ENCODE measurements around the gene APOL6.

Gene APOL6, protein sequence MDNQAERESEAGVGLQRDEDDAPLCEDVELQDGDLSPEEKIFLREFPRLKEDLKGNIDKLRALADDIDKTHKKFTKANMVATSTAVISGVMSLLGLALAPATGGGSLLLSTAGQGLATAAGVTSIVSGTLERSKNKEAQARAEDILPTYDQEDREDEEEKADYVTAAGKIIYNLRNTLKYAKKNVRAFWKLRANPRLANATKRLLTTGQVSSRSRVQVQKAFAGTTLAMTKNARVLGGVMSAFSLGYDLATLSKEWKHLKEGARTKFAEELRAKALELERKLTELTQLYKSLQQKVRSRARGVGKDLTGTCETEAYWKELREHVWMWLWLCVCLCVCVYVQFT

DNA sequence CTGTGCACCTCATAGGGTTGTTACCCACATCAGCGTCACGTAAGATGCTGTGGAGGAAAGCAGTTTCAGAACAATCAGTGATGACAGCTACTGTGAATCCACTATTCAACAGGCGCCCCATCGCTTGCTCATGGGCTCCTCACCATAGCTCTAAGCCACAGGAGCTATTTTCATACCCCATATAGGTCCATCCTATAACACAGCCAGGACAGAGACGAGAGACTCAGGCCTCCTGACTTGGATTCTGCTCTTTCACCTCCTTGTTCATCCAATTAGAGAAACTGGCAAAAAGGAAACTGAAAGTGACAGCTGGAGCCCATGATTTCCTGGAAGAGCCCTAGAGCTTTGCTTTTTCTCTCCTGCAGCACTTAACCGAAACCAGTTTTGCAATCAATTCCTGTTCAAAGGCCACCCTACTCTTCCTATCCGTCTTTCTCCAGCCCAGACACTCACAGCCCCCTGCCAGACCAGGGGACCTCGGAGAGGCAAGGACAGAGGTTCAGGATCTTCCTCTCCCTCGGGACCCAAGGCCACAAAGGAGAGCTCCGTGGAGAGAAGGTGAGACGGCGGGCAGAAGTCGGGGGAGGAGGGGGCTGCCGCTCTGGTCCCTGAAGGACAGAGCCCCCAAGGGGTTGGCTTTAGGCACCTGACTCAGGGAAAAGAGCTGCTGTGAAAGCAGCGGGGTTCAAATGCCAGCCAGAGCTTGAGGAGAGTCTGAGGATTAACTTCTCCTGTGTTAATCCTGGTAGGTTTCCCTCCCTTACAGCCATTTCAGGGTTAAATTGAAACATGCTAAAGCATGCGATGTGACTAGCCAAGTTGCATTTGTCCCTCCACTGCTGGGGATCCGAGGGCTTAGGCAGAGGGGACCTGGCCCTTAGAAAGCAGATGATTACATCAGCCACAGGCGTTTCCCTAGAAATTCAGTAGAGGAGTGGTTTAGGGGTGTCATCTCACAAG, at the start of gene APOL6:
Gene APOL6, plus strand, starts transcription at position 381 of the 960 bp plus-strand sequence. CDS start 7,980 bp downstream, outside the sequence.
- no peak for DNase-seq

DNA sequence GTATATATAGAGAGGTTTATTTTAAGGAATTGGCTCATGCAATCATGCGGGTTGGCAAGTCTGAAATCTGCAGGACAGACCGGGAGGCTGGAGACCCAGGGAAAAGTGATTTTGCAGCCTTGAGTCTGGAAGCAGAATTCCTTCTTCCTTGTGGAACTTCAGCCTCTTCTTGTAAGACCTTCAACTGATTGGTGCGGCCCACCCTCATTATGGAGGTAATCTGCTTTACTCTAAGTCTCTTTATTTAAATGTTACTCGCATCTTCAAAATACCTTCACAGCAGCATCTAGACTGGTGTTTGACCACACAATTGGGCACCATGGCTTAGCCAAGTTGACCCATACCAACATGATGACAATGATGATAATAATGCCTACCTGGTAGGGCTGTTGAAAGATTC, 48.9 kb upstream of the APOL6 start:
- DNase-seq = no peak

DNA sequence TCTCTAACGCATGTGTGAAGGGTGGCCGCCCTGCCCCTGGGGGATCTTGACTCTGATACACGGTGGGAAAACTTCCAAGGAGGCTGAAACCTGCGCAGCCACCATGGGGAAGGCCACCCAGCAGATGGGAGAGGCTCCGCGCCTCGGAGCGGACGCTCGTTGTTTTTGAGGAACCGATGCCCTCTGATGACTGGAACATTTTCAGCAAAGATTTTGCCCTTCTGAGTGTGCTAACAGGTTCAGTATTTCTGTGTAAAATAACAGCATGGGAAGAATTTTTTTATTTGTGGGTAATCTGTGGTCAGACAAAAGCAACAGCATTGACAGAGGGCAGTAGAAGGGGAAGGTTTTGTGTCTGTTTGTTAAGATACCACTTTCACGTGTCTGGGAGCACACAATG, 47.8 kb upstream of the APOL6 start:
- no peak for DNase-seq

DNA sequence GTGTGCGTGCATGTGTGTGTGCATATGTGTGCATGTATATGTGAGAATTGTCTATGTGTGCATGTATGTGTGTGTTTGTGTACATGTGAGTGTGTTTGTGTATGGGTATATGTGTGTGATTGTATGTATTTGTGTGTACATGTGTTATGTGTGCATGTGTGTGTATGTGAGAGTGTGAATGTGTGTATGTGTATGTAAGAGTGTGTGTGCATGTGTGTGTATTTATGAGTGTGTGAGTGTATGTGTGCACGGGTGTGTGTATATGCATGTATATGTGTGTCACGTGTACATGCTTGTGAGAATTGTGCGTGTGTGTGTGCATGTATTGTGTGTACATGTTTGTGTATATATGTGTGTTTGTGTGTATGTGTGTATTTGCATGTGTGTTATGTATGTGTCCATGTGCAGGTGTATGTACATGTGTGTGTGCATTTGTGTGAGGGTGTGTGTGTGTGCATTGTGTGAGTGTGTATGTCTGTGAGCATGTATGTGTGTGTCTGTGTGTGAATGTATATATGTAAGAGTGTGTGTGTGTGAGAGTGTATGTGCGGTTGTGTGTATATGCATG, 47.1 kb upstream of the APOL6 start:
- no peak for DNase-seq

DNA sequence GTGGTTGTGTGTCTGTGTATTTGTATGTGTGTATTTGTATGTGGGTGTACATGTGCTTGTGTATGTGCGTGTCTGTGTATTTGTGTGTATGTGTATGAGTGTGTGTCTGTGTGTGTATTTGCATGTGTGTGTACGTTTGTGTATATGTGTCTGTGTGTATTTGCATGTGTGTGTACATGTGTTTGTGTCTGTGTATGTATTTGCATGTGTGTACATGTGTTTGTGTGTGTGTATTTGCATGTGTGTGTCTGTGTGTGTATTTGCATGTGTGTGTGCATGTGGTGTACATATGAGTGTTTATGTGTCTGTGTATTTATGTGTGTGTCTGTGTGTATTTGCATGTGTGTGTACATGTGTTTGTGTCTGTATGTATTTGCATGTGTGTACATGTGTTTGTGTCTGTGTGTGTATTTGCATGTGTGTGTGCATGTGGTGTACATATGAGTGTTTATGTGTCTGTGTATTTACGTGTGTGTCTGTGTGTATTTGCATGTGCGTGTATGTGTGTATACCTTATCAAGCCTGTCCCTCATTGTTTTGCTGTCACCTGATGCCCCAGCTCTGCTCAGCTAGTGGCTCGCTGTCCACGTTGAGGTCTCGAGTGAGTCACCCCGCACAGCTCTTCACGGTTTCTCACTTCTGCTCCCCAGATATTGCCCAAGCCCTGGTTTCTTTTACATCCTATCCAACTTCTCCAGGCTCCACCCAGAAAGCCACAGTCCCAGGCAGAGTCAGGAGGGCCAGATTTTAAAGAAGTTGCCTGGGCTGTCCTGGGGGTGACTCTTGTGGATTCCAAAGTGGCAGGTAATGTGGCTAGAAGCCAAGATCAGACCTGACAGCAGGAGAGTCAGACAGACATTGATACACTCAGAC, 46.3 kb upstream of the APOL6 start:
- DNase-seq = peak; percentile 46

DNA sequence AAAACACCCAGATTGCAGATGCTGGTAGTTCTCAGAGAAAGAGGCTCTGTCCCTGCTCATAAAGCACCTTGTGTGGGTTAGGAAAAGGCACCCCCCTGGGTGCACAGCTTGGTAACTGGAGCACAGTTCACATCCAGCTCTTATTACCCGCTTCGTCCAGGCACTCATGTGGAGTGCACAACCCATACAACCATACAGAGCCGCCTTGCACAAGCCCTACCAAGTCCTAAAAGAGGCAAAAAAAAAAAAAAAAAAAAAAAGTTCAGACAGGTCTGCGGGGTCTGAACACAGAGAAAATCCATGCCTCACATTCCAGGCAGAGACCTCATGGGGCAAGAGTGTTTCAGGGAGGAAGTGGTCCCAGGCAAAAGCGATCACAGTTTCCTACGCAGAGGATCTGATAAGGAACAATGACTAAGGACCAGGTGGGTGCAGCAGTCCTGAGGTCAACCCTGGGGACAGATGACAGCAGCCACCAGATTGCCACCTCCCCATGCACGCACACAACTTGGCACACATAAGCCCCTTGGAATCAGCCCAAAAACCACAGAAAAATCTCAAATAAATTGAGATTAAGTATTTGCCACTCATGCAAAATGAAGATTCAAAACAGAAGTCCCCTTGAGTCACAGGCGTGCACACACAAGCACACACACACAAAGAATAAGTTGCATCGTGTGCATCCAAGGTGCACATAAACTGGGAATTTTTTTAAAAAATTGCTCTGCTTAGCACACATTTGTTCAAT, 43.5 kb upstream of the APOL6 start:
- no peak for DNase-seq

DNA sequence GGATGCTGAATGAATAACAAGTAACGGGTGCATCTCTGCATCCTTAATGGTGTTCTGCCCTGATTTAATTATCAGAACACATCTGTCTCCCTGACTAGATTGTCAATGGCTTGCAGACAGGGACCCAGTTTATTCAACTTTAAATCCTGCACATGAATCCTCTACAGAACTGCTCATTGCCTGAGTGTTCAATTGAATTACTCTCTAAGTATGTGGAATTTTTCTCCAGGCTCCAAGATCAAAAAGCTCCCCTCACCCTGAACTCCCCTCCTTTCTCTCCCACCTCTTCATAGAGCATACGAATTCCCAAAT, 42.9 kb upstream of the APOL6 start:
- DNase-seq = no peak

DNA sequence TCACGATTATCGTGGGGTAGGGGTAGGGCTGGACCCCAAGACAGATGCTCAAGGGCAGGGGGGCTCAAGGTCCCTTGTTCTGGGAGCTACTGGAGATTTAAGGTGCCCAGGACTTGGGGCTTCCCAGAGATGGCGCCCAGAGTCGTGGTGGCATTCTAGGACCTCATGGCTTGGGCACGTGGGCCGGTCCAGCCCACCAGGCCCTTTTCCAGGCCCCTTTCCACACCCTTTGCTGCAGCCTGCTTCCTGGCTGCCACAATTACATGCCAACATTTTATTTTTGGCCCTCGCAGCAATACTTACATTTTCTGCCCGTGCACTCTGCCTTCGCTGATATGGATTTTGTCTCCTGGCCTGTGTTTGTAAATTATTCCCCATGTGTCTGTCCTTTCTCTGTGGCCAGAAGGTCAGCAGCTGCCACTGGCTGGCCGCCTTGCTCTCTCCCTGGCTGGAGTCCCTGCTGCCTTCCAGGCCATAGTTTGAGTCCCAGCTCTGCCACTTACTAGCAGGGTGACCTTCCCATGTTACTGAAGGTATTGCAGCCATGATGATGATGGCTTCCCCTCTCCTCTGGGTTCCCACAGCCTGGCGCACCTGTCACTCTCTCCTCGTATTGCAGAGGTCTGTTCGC, 42.3 kb upstream of the APOL6 start:
- no peak for DNase-seq

DNA sequence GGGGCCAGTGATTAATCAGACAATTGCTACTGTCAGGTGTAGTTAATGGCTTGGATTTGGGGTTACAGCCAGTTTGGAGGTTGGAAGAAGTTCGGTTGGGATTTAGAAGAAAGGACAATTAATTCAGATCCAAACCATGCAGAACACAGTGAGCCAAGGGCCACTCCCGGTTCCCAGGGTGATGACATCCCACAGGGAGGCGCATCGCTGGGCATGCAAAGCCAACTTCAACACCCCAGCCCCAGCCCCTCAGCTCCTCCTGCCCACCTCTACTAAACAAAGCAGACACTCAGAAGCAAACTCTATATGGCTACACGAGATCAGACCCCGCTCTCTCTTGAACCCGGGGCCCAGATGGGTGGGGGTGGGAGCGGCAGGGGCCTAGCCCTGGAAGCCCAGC, 41.3 kb upstream of the APOL6 start:
- DNase-seq = no peak

DNA sequence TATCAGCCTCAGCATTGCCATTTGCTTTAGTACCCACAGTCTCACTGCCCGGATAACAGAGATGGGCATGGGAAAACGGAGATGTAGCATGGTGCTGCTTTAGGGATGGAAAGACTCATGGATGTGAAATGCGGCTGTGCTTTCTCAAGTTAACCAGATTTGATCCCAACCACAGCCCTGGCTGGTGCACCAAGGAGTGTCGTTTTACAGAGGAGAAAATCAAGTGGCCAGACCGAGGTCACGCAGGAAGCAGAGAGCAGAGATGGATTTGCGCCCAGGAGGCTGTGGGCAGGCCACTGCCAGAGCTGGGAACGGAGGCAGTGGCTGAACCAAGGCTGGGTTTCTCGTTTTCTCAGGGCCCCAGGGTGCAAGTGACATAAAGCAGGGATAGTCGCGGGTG, 40.2 kb upstream of the APOL6 start:
- no peak for DNase-seq

DNA sequence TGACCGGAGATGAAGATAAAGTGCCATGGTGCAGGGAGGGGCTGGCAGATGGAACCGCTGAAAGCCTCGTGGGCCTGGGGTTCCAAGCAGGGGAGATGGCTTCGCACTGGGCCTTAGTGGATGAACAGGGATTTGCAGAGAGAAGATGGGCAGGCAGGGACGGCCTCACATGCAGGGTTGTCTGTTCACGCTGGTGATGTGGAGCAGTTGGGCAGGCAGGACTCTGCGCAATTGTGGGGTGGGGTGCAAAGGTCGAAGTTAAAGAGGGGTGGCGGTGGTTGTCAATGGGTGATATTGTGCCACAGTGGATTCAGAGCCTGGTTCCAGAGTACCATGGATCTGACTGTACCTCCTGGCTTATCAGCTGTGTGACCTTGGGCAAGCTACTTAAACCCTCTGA, 39.0 kb upstream of the APOL6 start:
- DNase-seq = no peak

DNA sequence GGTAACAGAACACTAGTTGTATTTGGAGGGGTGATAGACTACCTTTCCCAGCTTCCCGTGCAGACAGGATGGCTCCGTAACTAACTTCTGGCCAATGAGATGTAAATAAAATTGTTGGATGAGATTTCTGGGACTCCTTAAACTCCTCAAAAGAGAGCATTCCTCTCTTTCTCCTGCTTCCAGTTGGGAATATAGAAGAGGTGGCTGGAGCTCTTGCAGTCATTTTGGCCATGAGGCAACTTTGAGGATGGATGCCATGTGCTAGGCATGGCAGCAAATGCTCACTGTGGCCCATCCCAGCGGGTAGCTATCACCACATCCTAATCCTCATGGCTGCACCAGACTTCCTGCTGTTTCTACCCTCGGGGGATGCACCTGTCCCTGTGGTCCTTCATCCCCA, 38.5 kb upstream of the APOL6 start:
- DNase-seq = no peak

DNA sequence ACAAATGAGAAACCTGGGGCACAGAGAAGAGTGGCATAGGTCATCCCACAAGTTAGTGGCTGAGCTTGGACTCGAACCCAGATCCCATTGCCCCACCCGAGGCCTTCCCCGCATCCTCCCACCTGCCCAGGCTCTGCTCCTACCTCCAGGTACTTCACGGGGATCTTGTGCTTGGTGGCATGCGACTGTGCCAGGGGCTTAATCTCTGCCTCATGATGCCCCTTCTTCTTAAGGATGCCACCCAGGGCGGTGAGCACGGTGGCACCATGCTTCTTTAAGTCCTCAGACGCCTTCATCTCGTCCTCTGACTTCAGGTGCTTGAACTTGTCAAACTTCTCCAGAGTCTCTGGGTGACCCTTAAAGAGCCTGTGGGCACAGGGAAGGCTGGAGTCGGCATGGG, 37.5 kb upstream of the APOL6 start:
- no peak for DNase-seq

DNA sequence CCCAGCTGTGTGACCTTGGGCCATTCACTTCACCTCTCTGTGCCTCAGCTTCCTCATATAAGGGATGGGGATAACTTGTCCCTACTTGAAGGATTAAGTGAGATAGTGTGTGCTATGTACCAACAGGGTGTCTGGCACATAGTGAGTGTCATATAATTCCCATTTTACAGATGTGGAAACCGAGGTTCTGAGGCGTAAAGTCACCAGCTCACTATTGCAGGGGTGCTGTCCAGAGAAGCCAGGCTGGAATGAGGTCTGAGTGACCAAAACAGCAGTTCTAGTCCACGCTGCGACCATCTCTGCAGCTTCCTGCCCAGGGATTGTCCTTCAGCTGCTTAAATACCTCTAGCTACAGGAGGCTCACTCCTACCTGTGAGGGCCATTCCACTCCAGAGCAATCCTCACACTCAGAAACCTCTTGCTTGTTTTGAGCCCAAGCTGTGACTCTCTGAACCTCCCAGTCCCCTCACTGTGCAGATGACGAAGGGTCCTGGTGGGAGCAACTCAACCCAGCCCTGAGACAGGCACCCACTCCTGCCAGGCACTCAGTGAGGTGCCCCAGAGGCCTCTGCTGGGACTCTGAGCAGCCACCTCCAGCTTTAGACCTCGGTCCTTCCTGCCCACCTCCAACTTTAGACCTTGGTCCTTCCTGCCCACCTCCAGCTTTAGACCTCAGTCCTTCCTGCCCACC, 36.9 kb upstream of the APOL6 start:
- DNase-seq = no peak

DNA sequence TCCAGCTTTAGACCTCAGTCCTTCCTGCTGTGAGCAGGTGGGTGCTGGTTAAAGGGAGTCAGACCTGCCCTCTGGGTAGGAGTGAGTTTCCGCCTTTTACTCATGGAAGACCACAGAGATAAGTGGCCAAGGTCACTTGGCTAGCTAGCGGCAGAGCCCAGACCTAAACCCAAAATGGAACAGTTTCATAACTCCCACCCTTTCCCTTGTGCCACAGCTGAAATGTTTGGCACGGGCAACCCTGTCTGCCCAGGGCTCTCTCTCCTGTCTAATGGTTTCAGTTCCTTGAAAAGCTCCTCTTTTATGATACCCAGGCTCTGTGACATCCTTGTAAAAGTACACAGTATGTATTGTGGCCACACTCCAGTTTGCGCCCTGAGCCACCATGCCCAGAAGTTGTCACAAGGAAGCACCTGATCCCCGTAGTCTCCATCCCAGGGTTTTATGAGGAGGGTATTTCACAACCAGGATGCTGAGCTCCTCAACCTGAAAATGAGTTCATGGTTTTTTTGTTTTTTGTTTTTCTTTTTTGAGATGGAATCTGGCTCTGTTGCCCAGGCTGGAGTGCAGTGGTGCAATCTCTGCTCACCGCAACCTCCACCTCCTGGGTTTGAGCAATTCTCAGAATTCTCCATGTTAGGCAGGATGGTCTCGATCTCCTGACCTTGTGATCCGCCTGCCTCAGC, 36.2 kb upstream of the APOL6 start:
- no peak for DNase-seq

DNA sequence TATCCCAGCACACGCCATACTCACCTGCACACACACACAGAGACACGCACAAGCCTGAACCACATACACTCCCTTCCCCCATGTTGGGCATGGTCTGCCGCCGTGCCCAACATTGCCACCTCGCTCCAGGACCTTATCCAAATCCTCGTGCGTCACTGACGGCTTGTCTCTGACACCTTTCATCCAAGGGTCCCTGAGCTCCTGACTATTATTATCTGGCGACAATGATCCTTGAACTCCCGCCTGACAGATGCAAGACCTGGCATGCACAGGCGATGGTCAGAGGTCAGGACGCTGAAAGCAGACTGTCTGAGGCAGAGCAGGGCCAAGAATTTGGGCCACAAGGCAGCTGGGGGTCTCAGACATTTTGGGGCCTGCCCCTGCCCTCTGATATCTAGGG, 35.3 kb upstream of the APOL6 start:
- DNase-seq = no peak

DNA sequence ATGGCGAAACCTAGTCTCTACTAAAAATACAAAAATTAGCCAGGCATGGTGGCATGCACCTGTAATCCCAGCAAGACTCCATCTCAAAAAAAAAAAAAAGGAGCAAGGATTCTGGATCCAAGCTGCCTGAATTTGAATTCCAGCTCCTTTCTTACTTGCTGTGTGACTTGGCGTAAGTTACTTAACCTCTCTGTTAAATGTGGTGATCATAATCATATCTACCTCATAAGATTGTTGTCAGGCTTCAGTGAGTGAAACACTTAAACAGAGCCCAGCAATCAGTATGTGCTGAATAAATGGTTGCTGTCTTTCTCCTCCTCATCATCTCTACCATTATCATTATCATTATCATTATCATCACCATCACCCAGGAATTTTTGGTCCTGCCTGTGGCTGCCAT, 33.8 kb upstream of the APOL6 start:
- no peak for DNase-seq

DNA sequence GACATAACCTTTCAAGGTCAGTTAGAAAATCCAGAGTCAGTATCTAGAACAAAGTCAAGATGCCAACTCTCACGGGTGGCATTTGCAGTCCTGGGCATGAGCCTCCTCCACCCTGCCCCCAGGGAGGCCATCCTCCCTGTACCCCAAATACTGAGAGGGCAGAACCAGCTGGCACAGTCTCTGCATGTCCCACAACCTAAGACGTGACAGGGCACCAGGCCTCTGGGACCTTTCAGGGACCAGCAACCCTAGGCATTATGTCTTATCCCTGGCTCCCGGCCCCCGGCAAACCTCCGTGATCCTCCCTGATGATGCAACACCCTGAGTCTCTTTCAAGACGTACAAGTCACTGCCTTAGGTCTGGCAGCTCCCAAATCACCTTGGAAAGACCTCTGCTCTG, 33.1 kb upstream of the APOL6 start:
- no peak for DNase-seq

DNA sequence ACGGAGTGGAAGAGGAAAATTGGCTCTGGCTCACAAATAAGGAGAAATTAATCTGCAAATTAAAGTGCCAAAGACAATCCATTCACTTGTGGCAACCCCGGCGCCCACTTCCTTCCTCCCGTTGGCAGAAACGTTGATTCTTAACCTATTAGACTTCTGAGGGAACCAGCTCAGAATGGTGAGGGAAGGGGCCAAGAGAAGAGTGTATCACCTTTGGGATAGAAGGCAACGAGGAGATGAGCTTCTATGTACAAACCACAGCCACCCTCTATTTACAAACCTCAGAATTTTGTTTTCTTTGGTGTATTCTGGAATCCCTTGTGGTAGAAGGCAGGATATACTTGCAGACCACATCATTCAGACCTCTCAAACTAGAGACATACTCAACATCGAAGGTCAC, 32.2 kb upstream of the APOL6 start:
- no peak for DNase-seq

DNA sequence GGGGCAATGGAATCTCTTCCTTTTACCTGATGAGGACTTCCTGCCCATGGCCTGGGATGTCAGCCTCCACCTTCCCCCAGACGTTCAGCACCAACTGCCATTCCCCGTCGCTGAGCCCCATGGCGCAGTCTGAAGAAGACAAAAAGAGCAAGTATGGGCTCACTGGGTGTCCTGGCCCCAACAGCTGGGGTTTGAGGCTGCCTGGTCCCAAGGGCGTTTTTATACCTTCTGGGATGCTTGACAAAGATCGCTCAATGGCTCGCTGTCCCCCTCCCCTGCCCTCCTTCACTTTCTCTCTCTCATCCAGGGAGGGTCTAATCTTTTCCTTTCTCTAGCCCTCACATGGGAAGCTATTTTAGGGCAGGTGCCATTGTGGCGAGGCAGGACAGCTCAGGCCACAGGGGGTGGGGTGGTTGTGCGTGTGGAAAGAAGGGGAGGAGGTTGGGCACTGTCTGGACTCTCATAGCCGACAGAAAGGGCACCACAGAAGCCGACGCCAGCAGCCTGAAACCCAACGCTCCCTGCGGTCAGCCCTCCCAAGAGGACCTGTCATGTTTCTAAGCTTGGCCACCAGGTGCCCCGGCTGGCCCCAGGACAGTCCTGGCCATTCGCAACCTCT, 31.0 kb upstream of the APOL6 start, which contains the start of gene MB:
Gene MB, minus strand, starts transcription at position 193 of the 619 bp plus-strand sequence. Its CDS starts 72 bp downstream, at position 121.
- DNase-seq = no peak
